SJCRH30 (cell line): Measurements from ENCODE around the gene BAHCC1. TPM values are rescaled to one million over a fixed set of nuclear protein-coding genes. Genes with fewer than 3 reads are reported as not detected.
"Not testable (repeated sequence)": the region's sequence is repeated elsewhere in the genome, so short reads cannot be mapped to it uniquely, and the experiment has no call there.

Experiments used
- DNase-seq, 2 experiments: peaks; one replicate each; pipeline ENCODE4 v3.0.0-alpha.2; 2015 to 2020
- H3K27ac ChIP-seq: fragments of 250-450 bp; sonication (Bioruptor Pico); 2 replicates; pipeline ENCODE4 v1.5.1; 2020; ENCODE audit warnings: mild to moderate bottlenecking, moderate library complexity
- H3K27me3 ChIP-seq: fragments of 250-450 bp; sonication (Bioruptor Pico); 2 replicates; pipeline ENCODE4 v1.5.1; 2020; ENCODE audit warnings: mild to moderate bottlenecking, moderate library complexity
- H3K36me3 ChIP-seq: fragments of 250-450 bp; sonication (Bioruptor Pico); 2 replicates; pipeline ENCODE4 v1.5.1; 2020; ENCODE audit warnings: mild to moderate bottlenecking, moderate library complexity
- H3K4me1 ChIP-seq: fragments of 250-450 bp; sonication (Bioruptor Pico); 2 replicates; pipeline ENCODE4 v1.5.1; 2020; ENCODE audit warnings: mild to moderate bottlenecking, moderate library complexity
- H3K4me3 ChIP-seq: fragments of 250-450 bp; sonication (Bioruptor Pico); 2 replicates; pipeline ENCODE4 v1.5.1; 2020; ENCODE audit warnings: mild to moderate bottlenecking, moderate library complexity
- H3K9me3 ChIP-seq: fragments of 250-450 bp; sonication (Bioruptor Pico); replicated peaks from 2 replicates; pipeline ENCODE4 v1.5.1; 2020; ENCODE audit warnings: mild to moderate bottlenecking, moderate library complexity
- total RNA-seq: library from RNA; depleted of rRNA; stranded (reverse); fragments of >200 nt; shearing (Covaris generic); gene quantifications from 2 replicates; pipeline ENCODE4 v1.2.3, GENCODE V29; 2014

Gene BAHCC1
- total RNA-seq, 1 experiment from 2014 or later = 20.0 TPM

GRCh38 chr17:81362001-81362400 is 33.3 kb upstream of the BAHCC1 start:
- not testable (repeated sequence) for DNase-seq, H3K27ac ChIP-seq, H3K4me3 ChIP-seq, H3K9me3 ChIP-seq, H3K36me3 ChIP-seq
- Histone ChIP-seq H3K4me1 (peaks cover 40% of the 10 kb centered on the region), H3K27me3 (peaks cover 24% of the 10 kb centered on the region)

- no peaks in the 10 kb centered on the region for H3K9me3 ChIP-seq
- H3K36me3 ChIP-seq = no peaks in the 10 kb centered on the region
- DNase-seq = no peak
- no peak overlapping the region for H3K4me3 ChIP-seq
- H3K4me1 ChIP-seq = peaks cover 26% of the 10 kb centered on the region
- H3K27me3 ChIP-seq = peaks cover 19% of the 10 kb centered on the region
- no peak overlapping the region for H3K27ac ChIP-seq
Measured at GRCh38 chr17:81364278-81365147, 30.7 kb upstream of the BAHCC1 start.

- Histone ChIP-seq H3K4me3 (no peak overlapping the region), H3K9me3 (no peaks in the 10 kb centered on the region), H3K27ac (no peak overlapping the region), H3K27me3 (peaks cover 19% of the 10 kb centered on the region), H3K36me3 (no peaks in the 10 kb centered on the region), H3K4me1 (peaks cover 25% of the 10 kb centered on the region)
- no peak for DNase-seq
Measured at GRCh38 chr17:81365148-81365600, 30.1 kb upstream of the BAHCC1 start.

- Histone ChIP-seq H3K36me3 (no peaks in the 10 kb centered on the region), H3K27me3 (peaks cover 19% of the 10 kb centered on the region), H3K4me1 (peaks cover 21% of the 10 kb centered on the region), H3K27ac (no peak overlapping the region), H3K9me3 (no peaks in the 10 kb centered on the region), H3K4me3 (no peak overlapping the region)
- peak; percentile 49 to 59 for DNase-seq
Measured at GRCh38 chr17:81365601-81366585, 29.4 kb upstream of the BAHCC1 start.

- Histone ChIP-seq H3K4me1 (peaks cover 21% of the 10 kb centered on the region), H3K4me3 (no peak overlapping the region), H3K27me3 (peaks cover 19% of the 10 kb centered on the region), H3K36me3 (no peaks in the 10 kb centered on the region), H3K9me3 (no peaks in the 10 kb centered on the region), H3K27ac (no peak overlapping the region)
- no peak for DNase-seq
Measured at GRCh38 chr17:81366648-81367047, 28.6 kb upstream of the BAHCC1 start.

GRCh38 chr17:81367171-81367570 is 28.1 kb upstream of the BAHCC1 start:
- DNase-seq = peak in 1 of 2 experiments; percentile 25
- peaks cover 20% of the 10 kb centered on the region for H3K4me1 ChIP-seq
- H3K9me3 ChIP-seq = no peaks in the 10 kb centered on the region
- H3K27ac ChIP-seq = no peak overlapping the region
- H3K36me3 ChIP-seq = no peaks in the 10 kb centered on the region
- H3K4me3 ChIP-seq = no peak overlapping the region
- peaks cover 19% of the 10 kb centered on the region for H3K27me3 ChIP-seq

GRCh38 chr17:81368161-81369022 is 26.9 kb upstream of the BAHCC1 start:
- Histone ChIP-seq H3K4me1 (peaks cover 19% of the 10 kb centered on the region), H3K4me3 (no peak overlapping the region), H3K27me3 (peaks cover 18% of the 10 kb centered on the region), H3K36me3 (no peaks in the 10 kb centered on the region), H3K27ac (no peak overlapping the region), H3K9me3 (no peaks in the 10 kb centered on the region)
- no peak for DNase-seq

GRCh38 chr17:81370294-81370693 is 25.0 kb upstream of the BAHCC1 start:
- H3K36me3 ChIP-seq = no peaks in the 10 kb centered on the region
- H3K27me3 ChIP-seq = peaks cover 6% of the 10 kb centered on the region; the same call in 1 of the 2 replicates
- H3K4me1 ChIP-seq = peaks cover 17% of the 10 kb centered on the region
- H3K4me3 ChIP-seq = no peak overlapping the region
- DNase-seq = no peak
- H3K9me3 ChIP-seq = 0 out of 2 replicates have a peak, but pooled peaks cover 4% of the 10 kb centered on the region
- no peak overlapping the region for H3K27ac ChIP-seq

GRCh38 chr17:81371910-81372760 is 23.1 kb upstream of the BAHCC1 start:
- H3K9me3 ChIP-seq = 0 out of 2 replicates have a peak, but pooled peaks cover 4% of the 10 kb centered on the region
- H3K27me3 ChIP-seq = no peaks in the 10 kb centered on the region; the same call in 1 of the 2 replicates
- DNase-seq = peak; percentile 76 to 79
- H3K36me3 ChIP-seq = no peaks in the 10 kb centered on the region
- no peak overlapping the region for H3K4me3 ChIP-seq
- peaks cover 8% of the 10 kb centered on the region; the same call in 1 of the 2 replicates for H3K4me1 ChIP-seq
- H3K27ac ChIP-seq = no peak overlapping the region

GRCh38 chr17:81373536-81374160 is 21.6 kb upstream of the BAHCC1 start:
- Histone ChIP-seq H3K4me3 (no peak overlapping the region), H3K27me3 (no peaks in the 10 kb centered on the region; the same call in 1 of the 2 replicates), H3K4me1 (peaks cover 17% of the 10 kb centered on the region), H3K36me3 (no peaks in the 10 kb centered on the region), H3K27ac (no peak overlapping the region), H3K9me3 (0 out of 2 replicates have a peak, but pooled peaks cover 4% of the 10 kb centered on the region)
- no peak for DNase-seq

GRCh38 chr17:81374890-81375289 is 20.4 kb upstream of the BAHCC1 start:
- Histone ChIP-seq H3K27ac (no peak overlapping the region), H3K36me3 (no peaks in the 10 kb centered on the region), H3K4me1 (peaks cover 26% of the 10 kb centered on the region), H3K9me3 (0 out of 2 replicates have a peak, but pooled peaks cover 4% of the 10 kb centered on the region), H3K27me3 (no peaks in the 10 kb centered on the region; the same call in 1 of the 2 replicates), H3K4me3 (no peak overlapping the region)
- no peak for DNase-seq

GRCh38 chr17:81376946-81377714 is 18.1 kb upstream of the BAHCC1 start:
- Histone ChIP-seq H3K27me3 (no peaks in the 10 kb centered on the region; the same call in 1 of the 2 replicates), H3K9me3 (0 out of 2 replicates have a peak, but pooled peaks cover 4% of the 10 kb centered on the region), H3K36me3 (no peaks in the 10 kb centered on the region), H3K27ac (no peak overlapping the region), H3K4me3 (no peak overlapping the region), H3K4me1 (peaks cover 43% of the 10 kb centered on the region)
- DNase-seq = no peak
